Measurements from ENCODE around the gene PICALM. TPM values are rescaled to one million over a fixed set of nuclear protein-coding genes. Genes with fewer than 3 reads are reported as not detected.

The PICALM gene
- total and polyA plus RNA-seq, 5 experiments from 2014 or later = 10.4 to 112 (median 12.0) TPM

- Mint-ChIP-seq H3K9me3 (no peaks in the 10 kb centered on the region), H3K4me1 (no peaks in the 10 kb centered on the region), H3K36me3 (peaks cover 0 to 86% (median 24%) of the 10 kb centered on the region in 3 donors), H3K27me3 (no peaks in the 10 kb centered on the region), H3K4me3 (no peak overlapping the region), H3K27ac (no peak overlapping the region)
- POLR2A ChIA-PET = no interaction called here
- ATAC-seq (no peak), DNase-seq (no peak)
These were observed 65.2 kb downstream of the PICALM start for GRCh38 chr11:86003654-86004053.

GRCh38 chr11:86002431-86002830 lies 66.5 kb downstream of the PICALM start:
- POLR2A ChIA-PET = no interaction called here

GRCh38 chr11:85991508-85991907 lies 77.4 kb downstream of the PICALM start:
- Mint-ChIP-seq H3K27ac (peak overlapping the region in 4 of 10 donors; percentile 7 to 69 (median 38)), H3K36me3 (peaks cover 5 to 84% (median 9%) of the 10 kb centered on the region in 3 donors), H3K4me1 (peaks cover 0 to 18% (median 4%) of the 10 kb centered on the region in 4 donors), H3K4me3 (no peak overlapping the region), H3K27me3 (no peaks in the 10 kb centered on the region), H3K9me3 (no peaks in the 10 kb centered on the region)
- DNase-seq (no peak), ATAC-seq (no peak)
- POLR2A ChIA-PET = no interaction called here

More at GRCh38 chr11:86002431-86002830, 66.5 kb downstream of the PICALM start:
- Mint-ChIP-seq H3K4me3 (no peak overlapping the region), H3K27ac (no peak overlapping the region), H3K9me3 (no peaks in the 10 kb centered on the region), H3K36me3 (peaks cover 0 to 86% (median 26%) of the 10 kb centered on the region in 3 donors), H3K27me3 (no peaks in the 10 kb centered on the region), H3K4me1 (no peaks in the 10 kb centered on the region)
- DNase-seq = no peak
- no peak for ATAC-seq

GRCh38 chr11:85989746-85990145 lies 79.1 kb downstream of the PICALM start:
- no peak overlapping the region for H3K4me3 Mint-ChIP-seq
- POLR2A ChIA-PET = no interaction called here
- H3K9me3 Mint-ChIP-seq = no peaks in the 10 kb centered on the region
- H3K27me3 Mint-ChIP-seq = no peaks in the 10 kb centered on the region
- peaks cover 5 to 80% (median 9%) of the 10 kb centered on the region in 3 donors for H3K36me3 Mint-ChIP-seq
- ATAC-seq (no peak), DNase-seq (no peak)
- H3K27ac Mint-ChIP-seq = peak overlapping the region in 4 of 10 donors; percentile 13 to 75 (median 44)
- H3K4me1 Mint-ChIP-seq = peaks cover 0 to 20% (median 4%) of the 10 kb centered on the region in 4 donors

- H3K36me3 Mint-ChIP-seq = peaks cover 5 to 80% (median 9%) of the 10 kb centered on the region in 3 donors
These were observed 80.1 kb downstream of the PICALM start for GRCh38 chr11:85988780-85989179.

GRCh38 chr11:85977751-85978160 lies 91.1 kb downstream of the PICALM start:
- Mint-ChIP-seq H3K27ac (peak overlapping the region in 2 of 10 donors; percentile 31 to 83), H3K27me3 (no peaks in the 10 kb centered on the region), H3K4me3 (no peak overlapping the region), H3K9me3 (no peaks in the 10 kb centered on the region), H3K36me3 (peaks cover 4 to 77% (median 25%) of the 10 kb centered on the region in 3 donors), H3K4me1 (peaks cover 1 to 6% (median 3%) of the 10 kb centered on the region in 4 donors)
- DNase-seq (no peak), ATAC-seq (no peak)
- POLR2A ChIA-PET = no interaction called here

More at GRCh38 chr11:85988780-85989179, 80.1 kb downstream of the PICALM start:
- H3K9me3 Mint-ChIP-seq = no peaks in the 10 kb centered on the region
- no peak for DNase-seq
- POLR2A ChIA-PET = interaction anchor here (0.6 kb wide), 1 partner anchor 256 kb away, joined by 5 read pairs; no protein-coding TSS in a partner anchor
- peak overlapping the region in 8 of 10 donors; percentile 6 to 79 (median 44) for H3K27ac Mint-ChIP-seq
- H3K4me3 Mint-ChIP-seq = no peak overlapping the region
- no peak for ATAC-seq
- peaks cover 2 to 24% (median 8%) of the 10 kb centered on the region in 4 donors for H3K4me1 Mint-ChIP-seq
- no peaks in the 10 kb centered on the region for H3K27me3 Mint-ChIP-seq

GRCh38 chr11:85976525-85976924 lies 92.4 kb downstream of the PICALM start:
- Mint-ChIP-seq H3K4me3 (no peak overlapping the region), H3K27me3 (no peaks in the 10 kb centered on the region), H3K27ac (peak overlapping the region in 1 of 10 donors; percentile 56), H3K4me1 (peaks cover 1 to 6% (median 3%) of the 10 kb centered on the region in 4 donors), H3K9me3 (no peaks in the 10 kb centered on the region), H3K36me3 (peaks cover 4 to 73% (median 24%) of the 10 kb centered on the region in 3 donors)
- POLR2A ChIA-PET = no interaction called here
- ATAC-seq = no peak
- no peak for DNase-seq

GRCh38 chr11:85974122-85974521 lies 94.8 kb downstream of the PICALM start:
- H3K27ac Mint-ChIP-seq = no peak overlapping the region
- H3K9me3 Mint-ChIP-seq = no peaks in the 10 kb centered on the region
- H3K4me1 Mint-ChIP-seq = peaks cover 4 to 16% (median 8%) of the 10 kb centered on the region in 4 donors
- peaks cover 10 to 81% (median 23%) of the 10 kb centered on the region in 3 donors for H3K36me3 Mint-ChIP-seq
- POLR2A ChIA-PET = no interaction called here
- ATAC-seq (no peak), DNase-seq (no peak)
- H3K27me3 Mint-ChIP-seq = no peaks in the 10 kb centered on the region
- no peak overlapping the region for H3K4me3 Mint-ChIP-seq

GRCh38 chr11:85970593-85970992 lies 98.3 kb downstream of the PICALM start:
- Mint-ChIP-seq H3K27ac (peak overlapping the region in 7 of 10 donors; percentile 0 to 74 (median 44)), H3K4me3 (no peak overlapping the region), H3K9me3 (no peaks in the 10 kb centered on the region), H3K27me3 (no peaks in the 10 kb centered on the region), H3K36me3 (peaks cover 10 to 88% (median 25%) of the 10 kb centered on the region in 3 donors), H3K4me1 (peaks cover 6 to 30% (median 15%) of the 10 kb centered on the region in 4 donors)
- no peak for DNase-seq
- POLR2A ChIA-PET = no interaction called here
- no peak for ATAC-seq

- Mint-ChIP-seq H3K9me3 (no peaks in the 10 kb centered on the region), H3K36me3 (peaks cover 10 to 89% (median 28%) of the 10 kb centered on the region in 3 donors), H3K27ac (peak overlapping the region in 6 of 10 donors; percentile 15 to 86 (median 64)), H3K4me3 (no peak overlapping the region), H3K27me3 (no peaks in the 10 kb centered on the region), H3K4me1 (peaks cover 9 to 25% (median 15%) of the 10 kb centered on the region in 4 donors)
- DNase-seq = no peak
- ATAC-seq = no peak
- POLR2A ChIA-PET = no interaction called here
These were observed 101.4 kb downstream of the PICALM start for GRCh38 chr11:85967457-85967856.

GRCh38 chr11:85965202-85965601 lies 103.7 kb downstream of the PICALM start:
- Mint-ChIP-seq H3K4me3 (no peak overlapping the region), H3K27ac (peak overlapping the region in 2 of 10 donors; percentile 9 to 55), H3K4me1 (peaks cover 11 to 21% (median 14%) of the 10 kb centered on the region in 4 donors), H3K36me3 (peaks cover 14 to 93% (median 30%) of the 10 kb centered on the region in 3 donors), H3K9me3 (no peaks in the 10 kb centered on the region), H3K27me3 (no peaks in the 10 kb centered on the region)
- POLR2A ChIA-PET = no interaction called here
- DNase-seq (no peak), ATAC-seq (no peak)

GRCh38 chr11:85961930-85962363 lies 106.9 kb downstream of the PICALM start:
- H3K27me3 Mint-ChIP-seq = no peaks in the 10 kb centered on the region
- no peak for ATAC-seq
- H3K36me3 Mint-ChIP-seq = peaks cover 18 to 95% (median 46%) of the 10 kb centered on the region in 3 donors
- H3K27ac Mint-ChIP-seq = peak overlapping the region in 1 of 10 donors; percentile 29
- no peak overlapping the region for H3K4me3 Mint-ChIP-seq
- POLR2A ChIA-PET = no interaction called here
- peaks cover 0 to 6% (median 2%) of the 10 kb centered on the region in 4 donors for H3K4me1 Mint-ChIP-seq
- no peak for DNase-seq
- H3K9me3 Mint-ChIP-seq = no peaks in the 10 kb centered on the region

GRCh38 chr11:85961130-85961529 lies 107.8 kb downstream of the PICALM start:
- ATAC-seq (no peak), DNase-seq (no peak)
- POLR2A ChIA-PET = interaction anchor here (0.6 kb wide), 1 partner anchor 32 kb away, joined by 6 read pairs; no protein-coding TSS in a partner anchor
- H3K4me3 Mint-ChIP-seq = no peak overlapping the region
- peak overlapping the region in 3 of 10 donors; percentile 0 to 63 (median 62) for H3K27ac Mint-ChIP-seq
- no peaks in the 10 kb centered on the region for H3K27me3 Mint-ChIP-seq
- H3K4me1 Mint-ChIP-seq = peaks cover 0 to 6% (median 2%) of the 10 kb centered on the region in 4 donors
- peaks cover 22 to 95% (median 52%) of the 10 kb centered on the region in 3 donors for H3K36me3 Mint-ChIP-seq
- no peaks in the 10 kb centered on the region for H3K9me3 Mint-ChIP-seq
